Stimulated activated CD4-positive, alpha-beta T cell treated with anti-CD3 and anti-CD28 coated beads, TNF-alpha, amount 100 ng/mL, for 1 hour (primary cell): Measurements from ENCODE around the gene ACBD4.

Experiments
- DNase-seq, 3 donors: peaks; one replicate each; pipeline ENCODE4 v3.0.0-alpha.2; 2020; ENCODE audit warnings: low read depth in 3 of 3, low spot score in 1 of 3

Gene ACBD4

GRCh38 chr17:45135978-45136791 is 698 bp downstream of the ACBD4 start:
- DNase-seq: no peak

GRCh38 chr17:45136846-45137560 is 1.5 kb downstream of the ACBD4 start:
- DNase-seq: no peak

GRCh38 chr17:45137561-45138305 is 2.2 kb downstream of the ACBD4 start:
- no peak for DNase-seq

GRCh38 chr17:45138911-45139532 is 3.5 kb downstream of the ACBD4 start:
- no peak for DNase-seq

GRCh38 chr17:45139533-45139920 is 4.0 kb downstream of the ACBD4 start:
- DNase-seq: no peak

GRCh38 chr17:45143094-45143670 is 7.7 kb downstream of the ACBD4 start:
- no peak for DNase-seq

GRCh38 chr17:45143767-45144198 is 8.3 kb downstream of the ACBD4 start:
- DNase-seq: no peak

GRCh38 chr17:45144199-45145034 is 8.9 kb downstream of the ACBD4 start:
- DNase-seq: no peak

GRCh38 chr17:45145035-45145389 is 9.5 kb downstream of the ACBD4 start:
- DNase-seq: no peak

- no peak for DNase-seq
These were observed 10.7 kb downstream of the ACBD4 start for GRCh38 chr17:45146166-45146565.

- no peak for DNase-seq
These were observed 11.1 kb downstream of the ACBD4 start for GRCh38 chr17:45146592-45146889.

- no peak for DNase-seq
These were observed 11.5 kb downstream of the ACBD4 start for GRCh38 chr17:45146890-45147580.

GRCh38 chr17:45147581-45148182 is 12.2 kb downstream of the ACBD4 start:
- peak; percentile 41 to 65 (median 55) for DNase-seq

GRCh38 chr17:45148183-45149036 is 12.9 kb downstream of the ACBD4 start, which contains the start of gene HEXIM1:
Gene HEXIM1, plus strand, starts transcription at chr17:45148475. Its CDS starts 716 bp downstream, at chr17:45149191.
- peak; percentile 98 to 99 (median 98) for DNase-seq

- peak in 2 of 3 donors; percentile 38 to 65 for DNase-seq
These were observed 13.7 kb downstream of the ACBD4 start for GRCh38 chr17:45149037-45149668.

- DNase-seq: peak in 1 of 3 donors; percentile 35
These were observed 14.5 kb downstream of the ACBD4 start for GRCh38 chr17:45149669-45150664.
